Pancreas (tissue), 10 donors: Measurements from ENCODE around the gene BRIP1. TPM values are rescaled to one million over a fixed set of nuclear protein-coding genes. Genes with fewer than 3 reads are reported as not detected.

Experiments
- ATAC-seq, 4 donors: fragments of 200-7000 bp; cut with Tn5 transposase; one replicate each; pipeline versions ENCODE4 v1.8.0 to v1.9.1; 2020; ENCODE audit warnings: mild to moderate bottlenecking in 4 of 4, moderate library complexity in 4 of 4
- DNase-seq, 6 donors: peaks; one replicate each; pipeline ENCODE4 v3.0.0-alpha.2; 2020
- FAIRE-seq: peaks from 2 replicates; lab custom pipeline; 2012; peaks lifted over from hg19 to GRCh38; lab: Jason Lieb, UNC
- H3K27ac ChIP-seq, 4 donors: fragments of 200-600 bp; sonication (generic); 1 replicate in 3 of 4; 2 replicates in 1 of 4; pipeline versions ENCODE4 v1.5.0 to v1.8.0; 2020
- H3K27me3 ChIP-seq, 4 donors: fragments of 200-600 bp; one replicate each; pipeline ENCODE4 v1.8.0; 2021
- H3K36me3 ChIP-seq, 3 donors: fragments of 200-600 bp; sonication (generic) in 1 of 3; one replicate each; pipeline versions ENCODE4 v1.5.0 to v1.8.0; 2020 to 2021
- H3K4me1 ChIP-seq, 3 donors: fragments of 200-600 bp; one replicate each; pipeline ENCODE4 v1.8.0; 2021
- H3K4me3 ChIP-seq, 4 donors: fragments of 200-600 bp; sonication (generic) in 2 of 4; one replicate each; pipeline versions ENCODE4 v1.5.0 to v1.8.0; 2020 to 2021
- H3K9me3 ChIP-seq, 4 donors: fragments of 200-600 bp; one replicate each; pipeline ENCODE4 v1.8.0; 2021
- CTCF ChIP-seq, 4 donors: fragments of 200-600 bp; sonication (generic) in 3 of 4; IDR thresholded peaks; one replicate each; pipeline versions ENCODE4 v1.5.0 to v1.8.0; 2021; ENCODE audit warnings: antibody characterized with exemption in 4 of 4
- WGBS, 2 donors: extraction: QIAGEN DNeasy Blood & Tissue Kit; methylation state at CpG; one replicate each; pipeline ENCODE4 v1.1.7; 2013; 5-methylcytosine and 5-hydroxymethylcytosine counted together
- intact Hi-C, 3 donors: fragments of 100-400 bp; cut with DNase I; formaldehyde crosslinking; loops; one replicate each; pipeline versions ENCODE4 v1.11.1 to v1.14.2; 2022
- polyA plus RNA-seq, 2 donors: library from polyadenylated mRNA; stranded (reverse); fragments of 200-250 nt; gene quantifications; one replicate each; pipeline ENCODE4 v1.2.3, GENCODE V29; 2013
- total RNA-seq, 6 donors: library from RNA; stranded (reverse); fragmentation: NEBNext Ultra II Directional in 4 of 6; extraction: Animal tissue kit (Norgen Biotek cat#: 25700) in 4 of 6; gene quantifications; one replicate each; pipeline versions ENCODE4 v1.2.1 to v1.2.4, GENCODE V29; 2021 to 2023
- donor health status: healthy with polysubstance abuse.
- donor health status: DM: no; HTN: no; CAD: no; lungs with moderate emphysema.
- donor health status: DM: no; HTN: no; CAD: no.
- donor health status: control.
- donor health status: control.
- donor health status: Bipolar disorder and iron deficiency.
- donor health status: DM: yes; HTN: yes; CAD: no.
- donor health status: DM: no; HTN: no; CAD: no.
- donor health status: DM: no; HTN: no; CAD: no.
- donor health status: DM: yes; HTN: yes; CAD: no.

Gene BRIP1
- total and polyA plus RNA-seq, 8 donors = 0.09 to 0.59 (median 0.29) TPM

DNA sequence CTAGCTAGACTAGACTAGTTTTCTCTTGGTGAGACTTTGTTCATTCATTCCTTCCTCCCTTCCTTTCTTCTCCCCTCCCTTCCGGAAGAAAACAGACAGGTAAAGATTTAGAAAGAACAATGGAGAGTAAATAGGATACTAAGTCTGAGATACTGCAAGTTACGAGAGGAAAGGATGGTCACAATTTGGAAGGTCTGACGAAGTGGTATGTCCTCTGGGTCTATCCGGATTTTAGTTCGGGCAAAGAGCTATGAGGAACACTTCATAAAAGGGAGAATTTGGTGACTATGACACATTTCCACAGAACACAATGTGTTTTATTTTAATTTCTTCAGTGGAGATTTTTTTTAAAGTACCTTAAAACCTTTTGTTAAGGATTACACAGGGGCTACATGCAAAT lies 107.7 kb downstream of the BRIP1 start:
- Histone ChIP-seq H3K4me3 (no peak overlapping the region), H3K36me3 (no peaks in the 10 kb centered on the region), H3K9me3 (no peaks in the 10 kb centered on the region), H3K4me1 (no peaks in the 10 kb centered on the region), H3K27me3 (no peaks in the 10 kb centered on the region), H3K27ac (no peak overlapping the region)
- 94% methylated on average over 5 of the region's 5 CpGs for WGBS, 2 donors
- FAIRE-seq = no peak
- no peak for ATAC-seq
- TF ChIP-seq CTCF (IDR thresholded peaks at IDR 0.05) = no peak
- no peak for DNase-seq
- intact Hi-C loops = no loop called here

GRCh38 chr17:61755078-61755477 lies 108.2 kb downstream of the BRIP1 start:
- TF ChIP-seq CTCF (IDR thresholded peaks at IDR 0.05) = no peak
- Histone ChIP-seq H3K36me3 (no peaks in the 10 kb centered on the region), H3K27ac (no peak overlapping the region), H3K4me1 (no peaks in the 10 kb centered on the region), H3K9me3 (no peaks in the 10 kb centered on the region), H3K27me3 (no peaks in the 10 kb centered on the region), H3K4me3 (no peak overlapping the region)
- ATAC-seq (no peak), DNase-seq (no peak), FAIRE-seq (no peak)
- intact Hi-C loops = no loop called here

GRCh38 chr17:61754124-61754523 lies 109.2 kb downstream of the BRIP1 start:
- H3K4me1 ChIP-seq = no peaks in the 10 kb centered on the region
- H3K27me3 ChIP-seq = no peaks in the 10 kb centered on the region
- no peak overlapping the region for H3K4me3 ChIP-seq
- ATAC-seq = no peak
- WGBS, 2 donors = 96 to 100% methylated on average over 1 of the region's 1 CpG
- FAIRE-seq = no peak
- intact Hi-C loops = no loop called here
- no peak for DNase-seq
- no peaks in the 10 kb centered on the region for H3K36me3 ChIP-seq
- no peak overlapping the region for H3K27ac ChIP-seq
- no peak for TF ChIP-seq CTCF (IDR thresholded peaks at IDR 0.05)
- H3K9me3 ChIP-seq = no peaks in the 10 kb centered on the region

DNA sequence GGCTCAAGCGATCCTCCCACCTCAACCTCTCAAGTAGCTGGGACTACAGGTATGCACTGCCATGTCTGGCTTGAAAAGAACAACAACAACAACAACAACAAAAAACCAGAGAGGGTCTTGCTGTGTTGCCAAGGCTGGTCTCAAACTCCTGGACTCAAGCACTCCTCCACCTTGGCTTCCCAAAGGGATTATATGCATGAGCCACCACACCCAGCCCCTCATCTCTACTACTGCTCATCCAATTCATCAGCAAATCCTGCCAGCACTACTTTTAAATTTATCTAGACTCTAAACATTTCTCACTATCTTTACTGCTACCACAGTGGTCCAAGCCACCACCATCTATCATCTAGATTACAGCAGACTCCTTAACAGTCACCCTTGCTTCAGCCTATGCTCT lies 109.6 kb downstream of the BRIP1 start:
- TF ChIP-seq CTCF (IDR thresholded peaks at IDR 0.05) = no peak
- H3K4me1 ChIP-seq = no peaks in the 10 kb centered on the region
- DNase-seq (no peak), FAIRE-seq (no peak), ATAC-seq (no peak)
- H3K27me3 ChIP-seq = no peaks in the 10 kb centered on the region
- WGBS, 2 donors = 94 to 100% methylated on average over 1 of the region's 1 CpG
- H3K4me3 ChIP-seq = no peak overlapping the region
- intact Hi-C loops = no loop called here
- no peaks in the 10 kb centered on the region for H3K36me3 ChIP-seq
- H3K9me3 ChIP-seq = no peaks in the 10 kb centered on the region
- H3K27ac ChIP-seq = no peak overlapping the region

- Histone ChIP-seq H3K9me3 (no peaks in the 10 kb centered on the region), H3K27me3 (no peaks in the 10 kb centered on the region), H3K4me1 (no peaks in the 10 kb centered on the region), H3K27ac (no peak overlapping the region), H3K36me3 (no peaks in the 10 kb centered on the region), H3K4me3 (no peak overlapping the region)
- WGBS, 2 donors = 86 to 97% methylated on average over 1 of the region's 1 CpG
- FAIRE-seq = no peak
- DNase-seq = no peak
- TF ChIP-seq CTCF (IDR thresholded peaks at IDR 0.05) = no peak
- ATAC-seq = no peak
- intact Hi-C loops = no loop called here
These were observed 112.7 kb downstream of the BRIP1 start for GRCh38 chr17:61750656-61751055.
